ENCODE data around the gene TULP4.
A peak's percentile ranks its signal among the peaks of the same experiment; 100 is the strongest.

TULP4 gene

DNA sequence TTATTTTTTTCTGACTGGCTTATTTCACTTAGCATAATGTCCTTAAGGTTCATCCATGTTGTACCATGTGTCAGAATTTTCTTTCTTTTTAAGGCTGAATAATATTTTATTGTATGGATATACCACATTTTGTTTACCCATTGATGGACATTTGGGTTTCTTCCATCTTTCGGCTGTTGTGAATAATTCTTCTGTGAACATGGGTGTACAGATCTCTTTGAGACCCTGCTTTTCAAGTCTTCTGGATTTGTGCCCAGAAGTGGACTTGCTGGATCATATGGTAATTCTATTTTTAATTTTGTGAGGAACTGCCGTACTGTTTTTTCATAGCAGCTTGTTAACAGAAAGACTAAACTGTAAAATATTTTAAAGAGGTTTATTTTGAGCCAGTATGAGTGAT lies 153.0 kb downstream of the TULP4 start (continued):
- TF ChIP-seq ZBTB8A (tag by site-specific recombination; IDR thresholded peaks at IDR 0.05) (no peak), TCF7L2 (IDR thresholded peaks at IDR 0.05; ENCODE audit: borderline replicate concordance, low read depth, low read length) (no peak)

DNA sequence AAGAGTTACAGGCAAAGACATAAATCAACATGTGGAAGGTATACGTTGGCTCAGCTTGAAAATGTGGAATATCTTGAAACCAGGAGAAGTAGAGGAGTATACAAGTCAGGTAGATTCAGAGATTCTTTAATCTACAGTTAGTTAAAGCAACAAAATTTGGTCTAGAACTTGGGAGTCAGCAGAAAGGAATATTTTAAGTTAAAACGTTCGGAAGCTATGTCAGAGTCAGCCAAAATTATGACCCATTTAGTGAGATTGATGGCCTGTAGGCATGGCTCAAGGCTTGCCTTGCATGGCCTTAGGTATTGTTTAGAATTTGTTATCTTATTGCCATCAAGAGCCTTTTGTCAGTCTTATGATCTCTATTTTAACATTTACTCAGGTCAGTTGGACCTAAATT lies 153.5 kb downstream of the TULP4 start:
- Histone ChIP-seq H3K4me1 (ENCODE audit: control insufficient read depth, insufficient read depth, low read length) (peaks cover under 1% of the 10 kb centered on the region; the same call in 1 of the 2 replicates), H3K9me3 (ENCODE audit: control insufficient read depth, insufficient read depth, low read depth, low read length) (no peaks in the 10 kb centered on the region), H3K36me3 (ENCODE audit: control insufficient read depth in 2 of 2, insufficient read depth in 1 of 2, low read length in 2 of 2) (peaks cover 0 to 13% of the 10 kb centered on the region in 2 experiments; a peak in 2 of 3 replicates), H3K27ac (ENCODE audit: extremely low read depth, low read depth, low read length) (no peak overlapping the region), H3K4me3 (ENCODE audit: low read depth, low read length) (no peak overlapping the region)
- no peak for TF ChIP-seq ZNF274 (IDR thresholded peaks at IDR 0.05; ENCODE audit: low read length)
- no peak for TF ChIP-seq ZNF274 (tag by site-specific recombination; IDR thresholded peaks at IDR 0.05; ENCODE audit: borderline replicate concordance)
- TF ChIP-seq SCRT1 (tag by site-specific recombination; IDR thresholded peaks at IDR 0.05; ENCODE audit: borderline replicate concordance): no peak
- TF ChIP-seq MEIS1 (CRISPR knock-in tag; IDR thresholded peaks at IDR 0.05; ENCODE audit: borderline replicate concordance): no peak
- no peak for TF ChIP-seq ZNF292 (tag by site-specific recombination; IDR thresholded peaks at IDR 0.05; ENCODE audit: borderline replicate concordance, low read depth)
- TF ChIP-seq ZNF266 (tag by site-specific recombination; IDR thresholded peaks at IDR 0.05; ENCODE audit: low read depth): no peak
- no peak for TF ChIP-seq YY2 (tag by site-specific recombination; IDR thresholded peaks at IDR 0.05)
- CTCF ChIA-PET: no interaction called here
- POLR2A ChIA-PET: no interaction called here

DNA sequence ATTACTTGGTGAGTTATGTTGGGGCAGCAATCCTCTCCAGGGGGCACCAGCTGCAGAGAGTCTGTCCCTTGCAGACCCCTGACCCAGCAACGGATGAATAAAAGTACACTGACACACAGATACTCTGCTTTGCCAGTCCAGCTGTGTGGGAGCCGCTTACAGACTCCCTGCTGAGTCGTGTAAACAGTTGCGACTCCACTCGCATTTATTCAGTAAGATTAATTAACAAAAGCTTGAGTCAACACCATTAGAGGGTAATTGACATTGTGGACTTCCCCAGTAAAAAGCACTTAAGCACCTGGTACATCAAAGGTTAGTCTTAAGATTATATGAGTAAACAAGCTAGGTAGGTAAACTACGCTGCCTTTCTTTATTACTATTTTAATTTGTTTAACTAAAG lies 155.7 kb downstream of the TULP4 start:
- H3K4me3 ChIP-seq (ENCODE audit: low read depth, low read length): no peak overlapping the region
- TF ChIP-seq WT1 (tag by site-specific recombination; IDR thresholded peaks at IDR 0.05) (peak; percentile 88), SP2 (tag by site-specific recombination; IDR thresholded peaks at IDR 0.05) (no peak), SCRT1 (tag by site-specific recombination; IDR thresholded peaks at IDR 0.05; ENCODE audit: borderline replicate concordance) (no peak), ZNF433 (tag by site-specific recombination; IDR thresholded peaks at IDR 0.05; ENCODE audit: low read depth) (no peak), TCF7L2 (IDR thresholded peaks at IDR 0.05; ENCODE audit: borderline replicate concordance, low read depth, low read length) (peak; percentile 80), ZNF555 (tag by site-specific recombination; conservative IDR thresholded peaks at IDR 0.05) (no peak), OSR2 (tag by site-specific recombination; IDR thresholded peaks at IDR 0.05) (peak; percentile 75), GLIS1 (tag by site-specific recombination; IDR thresholded peaks at IDR 0.05) (peak; percentile 10; the same call in 1 of the 2 replicates), ZNF223 (tag by site-specific recombination; IDR thresholded peaks at IDR 0.05) (no peak)
- TF ChIP-seq, protein P1, sequence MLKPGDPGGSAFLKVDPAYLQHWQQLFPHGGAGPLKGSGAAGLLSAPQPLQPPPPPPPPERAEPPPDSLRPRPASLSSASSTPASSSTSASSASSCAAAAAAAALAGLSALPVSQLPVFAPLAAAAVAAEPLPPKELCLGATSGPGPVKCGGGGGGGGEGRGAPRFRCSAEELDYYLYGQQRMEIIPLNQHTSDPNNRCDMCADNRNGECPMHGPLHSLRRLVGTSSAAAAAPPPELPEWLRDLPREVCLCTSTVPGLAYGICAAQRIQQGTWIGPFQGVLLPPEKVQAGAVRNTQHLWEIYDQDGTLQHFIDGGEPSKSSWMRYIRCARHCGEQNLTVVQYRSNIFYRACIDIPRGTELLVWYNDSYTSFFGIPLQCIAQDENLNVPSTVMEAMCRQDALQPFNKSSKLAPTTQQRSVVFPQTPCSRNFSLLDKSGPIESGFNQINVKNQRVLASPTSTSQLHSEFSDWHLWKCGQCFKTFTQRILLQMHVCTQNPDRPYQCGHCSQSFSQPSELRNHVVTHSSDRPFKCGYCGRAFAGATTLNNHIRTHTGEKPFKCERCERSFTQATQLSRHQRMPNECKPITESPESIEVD (tag by site-specific recombination; IDR thresholded peaks at IDR 0.05): peak; percentile 38; the same call in 1 of the 2 replicates
- ChIA-PET POLR2A (no interaction called here), CTCF (interaction anchor here (0.5 to 1.2 kb wide), 4 partner anchors 11 to 540 kb away, joined by 3 read pairs; no protein-coding TSS in a partner anchor)
- peaks cover 0 to 13% of the 10 kb centered on the region in 2 experiments; a peak in 2 of 3 replicates for H3K36me3 ChIP-seq (ENCODE audit: control insufficient read depth in 2 of 2, insufficient read depth in 1 of 2, low read length in 2 of 2)
- no peaks in the 10 kb centered on the region for H3K4me1 ChIP-seq (ENCODE audit: control insufficient read depth, insufficient read depth, low read length)
- no peak overlapping the region for H3K27ac ChIP-seq (ENCODE audit: extremely low read depth, low read depth, low read length)
- H3K9me3 ChIP-seq (ENCODE audit: control insufficient read depth, insufficient read depth, low read depth, low read length): no peaks in the 10 kb centered on the region

DNA sequence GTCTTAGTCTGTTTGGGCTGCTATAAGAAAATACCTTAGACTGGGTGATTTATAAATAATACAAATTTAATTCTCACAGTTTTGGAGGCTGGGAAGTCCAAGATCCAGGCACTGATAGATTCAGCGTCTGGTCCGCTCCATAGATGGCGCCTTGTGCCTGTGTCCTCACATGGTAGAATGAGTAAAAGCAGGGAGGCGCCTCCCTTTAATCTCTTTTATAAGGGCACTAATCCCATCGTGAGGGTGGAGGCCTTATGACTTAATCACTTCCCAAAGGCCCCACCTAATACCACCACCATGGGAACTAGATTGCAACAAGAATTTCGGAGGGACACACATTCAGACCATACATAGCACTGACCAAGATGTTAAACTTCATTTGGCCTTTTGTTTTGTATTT lies 156.4 kb downstream of the TULP4 start:
- no peaks in the 10 kb centered on the region for H3K9me3 ChIP-seq (ENCODE audit: control insufficient read depth, insufficient read depth, low read depth, low read length)
- H3K27ac ChIP-seq (ENCODE audit: extremely low read depth, low read depth, low read length): no peak overlapping the region
- POLR2A ChIA-PET: no interaction called here
- no peaks in the 10 kb centered on the region for H3K4me1 ChIP-seq (ENCODE audit: control insufficient read depth, insufficient read depth, low read length)
- no peak overlapping the region for H3K4me3 ChIP-seq (ENCODE audit: low read depth, low read length)
- H3K36me3 ChIP-seq (ENCODE audit: control insufficient read depth in 2 of 2, insufficient read depth in 1 of 2, low read length in 2 of 2): peaks cover 0 to 13% of the 10 kb centered on the region in 2 experiments; a peak in 2 of 3 replicates
- CTCF ChIA-PET: no interaction called here
- TF ChIP-seq ZNF76 (tag by site-specific recombination; IDR thresholded peaks at IDR 0.05; ENCODE audit: borderline replicate concordance, low read depth) (no peak), WT1 (tag by site-specific recombination; IDR thresholded peaks at IDR 0.05) (peak; percentile 51; the same call in 1 of the 2 replicates), ZNF221 (tag by site-specific recombination; IDR thresholded peaks at IDR 0.05; ENCODE audit: borderline replicate concordance) (no peak), HOXA7 (CRISPR knock-in tag; IDR thresholded peaks at IDR 0.05; ENCODE audit: borderline replicate concordance) (no peak), ZNF2 (tag by site-specific recombination; IDR thresholded peaks at IDR 0.05) (no peak), ZNF155 (tag by site-specific recombination; IDR thresholded peaks at IDR 0.05) (no peak), ZNF10 (tag by site-specific recombination; IDR thresholded peaks at IDR 0.05) (no peak), ZBTB17 (tag by site-specific recombination; IDR thresholded peaks at IDR 0.05) (no peak), KLF1 (tag by site-specific recombination; IDR thresholded peaks at IDR 0.05) (peak; percentile 70)
- TF ChIP-seq, protein P2, sequence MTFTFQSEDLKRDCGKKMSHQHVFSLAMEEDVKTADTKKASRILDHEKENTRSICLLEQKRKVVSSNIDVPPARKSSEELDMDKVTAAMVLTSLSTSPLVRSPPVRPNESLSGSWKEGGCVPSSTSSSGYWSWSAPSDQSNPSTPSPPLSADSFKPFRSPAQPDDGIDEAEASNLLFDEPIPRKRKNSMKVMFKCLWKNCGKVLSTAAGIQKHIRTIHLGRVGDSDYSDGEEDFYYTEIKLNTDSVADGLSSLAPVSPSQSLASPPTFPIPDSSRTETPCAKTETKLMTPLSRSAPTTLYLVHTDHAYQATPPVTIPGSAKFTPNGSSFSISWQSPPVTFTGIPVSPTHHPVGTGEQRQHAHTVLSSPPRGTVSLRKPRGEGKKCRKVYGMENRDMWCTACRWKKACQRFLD (tag by site-specific recombination; IDR thresholded peaks at IDR 0.05): no peak
- TF ChIP-seq, protein P3, sequence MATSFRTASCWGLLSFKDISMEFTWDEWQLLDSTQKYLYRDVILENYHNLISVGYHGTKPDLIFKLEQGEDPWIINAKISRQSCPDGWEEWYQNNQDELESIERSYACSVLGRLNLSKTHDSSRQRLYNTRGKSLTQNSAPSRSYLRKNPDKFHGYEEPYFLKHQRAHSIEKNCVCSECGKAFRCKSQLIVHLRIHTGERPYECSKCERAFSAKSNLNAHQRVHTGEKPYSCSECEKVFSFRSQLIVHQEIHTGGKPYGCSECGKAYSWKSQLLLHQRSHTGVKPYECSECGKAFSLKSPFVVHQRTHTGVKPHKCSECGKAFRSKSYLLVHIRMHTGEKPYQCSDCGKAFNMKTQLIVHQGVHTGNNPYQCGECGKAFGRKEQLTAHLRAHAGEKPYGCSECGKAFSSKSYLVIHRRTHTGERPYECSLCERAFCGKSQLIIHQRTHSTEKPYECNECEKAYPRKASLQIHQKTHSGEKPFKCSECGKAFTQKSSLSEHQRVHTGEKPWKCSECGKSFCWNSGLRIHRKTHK (tag by site-specific recombination; IDR thresholded peaks at IDR 0.05): no peak

Measured in HEK293 (cell line).